ENCODE results near the gene SNX30.

SNX30 gene

GRCh38 chr9:112752334-112753125, 2.0 kb downstream of the SNX30 start:
- no peak for DNase-seq (ENCODE audit: low read depth)

- no peak for DNase-seq (ENCODE audit: low read depth)
Measured at GRCh38 chr9:112753725-112754124, 3.2 kb downstream of the SNX30 start.

GRCh38 chr9:112754578-112754977, 4.0 kb downstream of the SNX30 start:
- DNase-seq (ENCODE audit: low read depth), result peak; percentile 7

GRCh38 chr9:112755016-112755427, 4.5 kb downstream of the SNX30 start:
- no peak for DNase-seq (ENCODE audit: low read depth)

- no peak for DNase-seq (ENCODE audit: low read depth)
Measured at GRCh38 chr9:112755675-112756074, 5.1 kb downstream of the SNX30 start.

- DNase-seq (ENCODE audit: low read depth), result no peak
Measured at GRCh38 chr9:112757282-112757883, 6.8 kb downstream of the SNX30 start.

- DNase-seq (ENCODE audit: low read depth), result no peak
Measured at GRCh38 chr9:112757940-112758339, 7.4 kb downstream of the SNX30 start.

GRCh38 chr9:112760821-112761220, 10.3 kb downstream of the SNX30 start:
- DNase-seq (ENCODE audit: low read depth), result no peak

- DNase-seq (ENCODE audit: low read depth), result no peak
Measured at GRCh38 chr9:112761912-112762655, 11.5 kb downstream of the SNX30 start.

- DNase-seq (ENCODE audit: low read depth), result no peak
Measured at GRCh38 chr9:112762726-112763518, 12.4 kb downstream of the SNX30 start.

- DNase-seq (ENCODE audit: low read depth), result no peak
Measured at GRCh38 chr9:112764344-112764743, 13.8 kb downstream of the SNX30 start.

GRCh38 chr9:112764837-112765236, 14.3 kb downstream of the SNX30 start:
- DNase-seq (ENCODE audit: low read depth), result no peak

- DNase-seq (ENCODE audit: low read depth), result no peak
Measured at GRCh38 chr9:112765281-112765680, 14.7 kb downstream of the SNX30 start.

GRCh38 chr9:112771359-112772214, 21.0 kb downstream of the SNX30 start:
- DNase-seq (ENCODE audit: low read depth), result no peak

- DNase-seq (ENCODE audit: low read depth), result no peak
Measured at GRCh38 chr9:112772215-112772509, 21.6 kb downstream of the SNX30 start.

GRCh38 chr9:112772551-112772950, 22.0 kb downstream of the SNX30 start:
- no peak for DNase-seq (ENCODE audit: low read depth)

GRCh38 chr9:112774006-112774996, 23.7 kb downstream of the SNX30 start:
- DNase-seq (ENCODE audit: low read depth), result no peak

- DNase-seq (ENCODE audit: low read depth), result no peak
Measured at GRCh38 chr9:112777914-112778313, 27.4 kb downstream of the SNX30 start.

GRCh38 chr9:112780450-112781036, 30.0 kb downstream of the SNX30 start:
- no peak for DNase-seq (ENCODE audit: low read depth)

GRCh38 chr9:112782218-112782617, 31.7 kb downstream of the SNX30 start:
- no peak for DNase-seq (ENCODE audit: low read depth)
